HG03571 (cell line): Measurements from ENCODE around the gene SMURF1.

Experiments used
- ATAC-seq: cut with Tn5 transposase; IDR thresholded peaks from one replicate; pipeline ENCODE4 v1.9.1; 2021; ENCODE audit not compliant: unreplicated experiment

Gene SMURF1

GRCh38 chr7:99098824-99099498 is 44.9 kb downstream of the SMURF1 start:
- no peak for ATAC-seq

- ATAC-seq, result no peak
Measured at GRCh38 chr7:99098286-99098823, 45.6 kb downstream of the SMURF1 start.

DNA sequence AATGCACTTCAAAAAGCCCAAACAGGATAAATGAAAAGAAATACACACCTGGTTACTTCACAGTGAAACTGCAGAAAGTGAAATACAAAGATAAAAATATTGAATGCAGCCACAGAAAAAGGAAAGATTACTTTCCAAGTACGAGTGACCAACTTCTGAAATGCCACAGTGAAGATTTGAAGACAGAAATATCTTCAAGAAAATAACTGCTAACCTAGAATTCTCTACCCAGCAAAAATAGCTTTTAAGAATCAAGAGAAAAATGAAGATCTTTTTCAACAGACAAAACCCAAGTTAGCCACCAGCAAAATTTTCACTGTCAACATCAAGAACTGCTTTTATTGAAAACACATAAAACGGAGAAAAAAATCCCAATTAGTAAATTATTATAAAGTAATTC is 46.2 kb downstream of the SMURF1 start:
- no peak for ATAC-seq

- no peak for ATAC-seq
Measured at GRCh38 chr7:99096124-99096887, 47.6 kb downstream of the SMURF1 start.

GRCh38 chr7:99095698-99096097 is 48.2 kb downstream of the SMURF1 start:
- no peak for ATAC-seq

GRCh38 chr7:99094401-99094800 is 49.5 kb downstream of the SMURF1 start:
- ATAC-seq, result no peak

DNA sequence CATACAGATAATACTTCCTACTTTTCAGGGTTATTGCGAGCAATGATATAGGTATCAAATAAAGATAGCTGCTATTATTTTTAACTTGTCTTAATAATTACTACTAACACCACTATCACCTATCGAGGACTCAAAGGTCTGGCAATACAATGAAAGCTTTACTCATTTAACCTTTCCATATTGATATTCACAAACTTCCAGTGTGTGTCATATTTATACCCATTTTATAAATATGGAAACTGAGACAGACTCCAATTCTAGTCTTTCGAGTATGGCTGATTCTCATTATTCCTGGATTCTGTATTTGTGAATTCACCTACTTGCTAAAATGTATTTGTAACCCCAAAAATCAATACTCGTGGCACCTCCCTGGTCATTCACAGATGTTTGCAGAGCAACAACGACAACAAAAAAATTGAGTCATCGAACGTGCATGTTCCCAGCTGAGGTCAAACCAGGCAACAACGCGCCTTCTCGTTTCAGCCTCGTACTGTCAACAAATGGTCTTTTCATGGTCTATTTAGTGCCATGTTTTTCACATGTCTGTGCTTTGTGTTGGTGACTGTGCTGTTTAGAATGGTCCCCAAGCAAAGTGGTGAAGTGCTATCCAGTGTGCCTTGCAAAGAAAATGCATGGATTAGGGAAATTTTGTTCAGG is 51.7 kb downstream of the SMURF1 start:
- ATAC-seq, result no peak

- ATAC-seq, result no peak
Measured at GRCh38 chr7:99090771-99091542, 53.0 kb downstream of the SMURF1 start.

GRCh38 chr7:99089914-99090629 is 53.8 kb downstream of the SMURF1 start:
- ATAC-seq, result no peak

GRCh38 chr7:99086944-99087343 is 57.0 kb downstream of the SMURF1 start:
- ATAC-seq, result no peak

DNA sequence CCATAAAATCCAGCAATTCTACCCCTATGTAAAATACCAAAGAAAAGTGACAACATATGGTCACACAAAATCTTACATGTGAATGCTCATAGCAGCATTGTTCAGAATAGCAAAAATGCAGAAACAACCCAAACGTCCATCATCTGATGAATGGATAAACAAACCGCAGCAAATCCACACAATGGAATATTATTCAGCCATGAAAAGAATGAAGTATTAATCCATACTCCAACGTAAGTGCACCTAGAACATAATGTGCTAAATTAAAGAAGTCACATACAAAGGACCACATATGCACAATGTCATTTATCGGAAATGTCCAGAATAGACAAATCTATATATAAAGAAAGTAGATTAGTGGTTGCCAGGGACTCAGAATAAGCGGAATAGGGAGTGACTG is 57.4 kb downstream of the SMURF1 start:
- ATAC-seq, result no peak

DNA sequence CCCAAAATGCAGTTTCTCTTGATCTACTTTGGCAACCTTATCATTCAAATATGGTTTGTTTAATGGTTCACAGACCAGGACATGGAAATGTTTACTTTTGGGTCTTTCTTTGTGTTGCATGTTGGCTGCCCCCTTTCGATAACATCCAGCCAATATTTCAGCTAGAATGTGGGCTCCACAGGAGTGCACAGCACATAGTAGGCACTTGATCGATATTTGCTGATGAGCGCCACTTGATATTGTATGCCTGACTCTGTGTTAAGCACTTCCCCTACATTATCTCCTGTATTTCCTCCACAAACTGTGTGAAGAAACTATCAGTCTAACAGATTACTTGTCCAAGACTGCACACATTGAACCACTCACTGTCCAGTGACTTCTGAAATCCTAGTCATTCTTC is 60.2 kb downstream of the SMURF1 start:
- ATAC-seq, result no peak

GRCh38 chr7:99083068-99083651 is 60.7 kb downstream of the SMURF1 start:
- ATAC-seq, result no peak

DNA sequence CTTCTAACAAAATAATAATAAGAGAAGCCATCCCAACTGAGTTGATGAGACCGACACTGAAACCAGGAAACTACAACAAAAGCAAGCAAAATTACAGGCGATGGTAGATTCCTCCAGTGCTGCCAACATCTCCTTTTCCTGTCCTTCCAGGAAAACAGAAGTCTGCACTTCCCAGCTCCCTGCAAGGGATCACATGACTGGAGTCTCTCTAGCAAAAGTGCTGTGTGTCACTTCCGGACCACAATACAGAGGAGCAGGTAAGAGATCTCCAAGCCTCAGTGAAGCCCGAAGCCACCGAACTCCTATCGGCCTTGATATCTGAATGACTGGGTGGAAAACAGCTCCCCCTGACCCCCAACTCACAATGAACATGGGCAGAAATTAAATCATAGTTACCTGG is 63.2 kb downstream of the SMURF1 start:
- ATAC-seq, result no peak

DNA sequence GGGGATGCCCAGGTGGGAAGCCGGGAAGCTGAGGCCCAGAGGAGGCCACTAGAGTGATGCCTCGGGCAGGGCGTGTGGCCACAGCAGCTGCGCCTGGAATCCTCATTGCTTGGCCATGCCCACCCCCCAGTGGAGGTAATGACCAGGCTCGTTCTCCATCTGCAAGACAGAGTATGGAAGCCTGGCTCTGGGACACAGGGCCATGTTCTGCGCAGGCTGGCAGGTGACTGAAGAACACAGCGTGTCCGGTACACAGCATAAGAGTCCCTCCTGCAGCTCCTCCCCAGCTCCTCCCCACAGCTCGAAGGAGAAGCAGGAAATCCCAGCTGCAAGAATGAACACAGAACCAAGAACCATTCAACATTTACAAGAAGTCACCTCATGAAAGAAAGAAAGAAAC is 64.8 kb downstream of the SMURF1 start:
- ATAC-seq, result no peak

DNA sequence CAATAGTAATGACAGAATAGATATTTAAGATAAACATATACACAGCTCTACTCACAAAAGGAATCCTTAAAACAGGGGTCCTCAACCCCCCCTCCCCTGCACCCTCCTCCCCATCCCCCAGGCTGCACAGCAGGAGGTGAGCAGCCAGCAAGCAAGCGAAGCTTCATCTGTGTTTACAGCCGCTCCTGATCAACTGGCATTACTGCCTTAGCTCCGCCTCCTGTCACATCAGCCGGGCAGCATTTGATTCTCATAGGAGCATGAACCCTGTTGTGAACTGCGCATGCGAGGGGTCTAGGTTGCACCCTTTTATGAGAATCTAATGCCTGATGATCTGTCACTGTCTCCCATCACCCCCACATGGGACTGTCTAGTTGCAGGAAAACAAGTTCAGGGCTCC is 65.5 kb downstream of the SMURF1 start:
- no peak for ATAC-seq

- ATAC-seq, result no peak
Measured at GRCh38 chr7:99076615-99077014, 67.3 kb downstream of the SMURF1 start.

DNA sequence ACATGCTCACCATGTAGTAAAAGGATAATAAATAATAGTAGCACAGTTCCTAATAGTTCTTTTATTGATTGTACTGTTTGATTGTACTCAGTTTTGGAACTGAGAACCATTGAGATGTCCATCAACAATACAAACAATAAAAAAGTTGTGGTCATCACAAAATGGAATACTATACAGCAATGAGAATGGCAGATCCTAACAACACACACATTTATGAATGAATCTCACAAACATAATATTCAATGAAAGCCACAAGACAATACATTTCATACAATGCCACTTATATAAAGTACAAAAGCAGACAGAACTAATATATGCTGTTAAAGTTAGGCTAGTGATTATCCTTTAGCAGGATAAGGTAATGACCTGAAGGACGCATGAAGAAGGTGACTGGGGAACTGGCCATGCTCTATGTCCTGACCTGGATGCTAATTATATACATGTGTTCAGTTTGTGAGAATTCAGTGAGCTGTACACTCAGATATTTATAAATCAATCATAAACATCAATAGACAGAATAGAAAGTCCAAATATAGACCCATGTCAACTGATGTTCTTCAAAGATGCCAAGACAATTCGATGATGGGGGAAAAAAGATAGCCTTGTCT is 70.0 kb downstream of the SMURF1 start:
- no peak for ATAC-seq

DNA sequence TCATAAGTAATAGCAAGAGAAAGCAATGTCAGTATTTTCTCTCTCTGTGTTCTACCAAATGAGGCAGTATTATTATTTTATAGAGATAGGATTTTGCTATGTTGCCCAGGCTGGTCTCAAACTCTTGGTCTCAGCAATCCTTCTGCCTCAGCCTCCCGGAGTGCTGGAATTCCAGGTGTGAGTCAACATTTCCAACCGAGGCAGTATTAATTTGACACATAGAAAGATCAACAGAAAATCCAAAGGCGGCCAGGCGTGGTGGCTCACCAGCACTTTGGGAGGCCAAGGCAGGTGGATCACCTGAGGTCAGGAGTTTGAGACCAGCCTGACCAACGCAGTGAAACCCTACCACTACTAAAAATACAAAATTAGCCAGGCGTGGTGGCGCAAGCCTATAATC is 71.8 kb downstream of the SMURF1 start:
- no peak for ATAC-seq

DNA sequence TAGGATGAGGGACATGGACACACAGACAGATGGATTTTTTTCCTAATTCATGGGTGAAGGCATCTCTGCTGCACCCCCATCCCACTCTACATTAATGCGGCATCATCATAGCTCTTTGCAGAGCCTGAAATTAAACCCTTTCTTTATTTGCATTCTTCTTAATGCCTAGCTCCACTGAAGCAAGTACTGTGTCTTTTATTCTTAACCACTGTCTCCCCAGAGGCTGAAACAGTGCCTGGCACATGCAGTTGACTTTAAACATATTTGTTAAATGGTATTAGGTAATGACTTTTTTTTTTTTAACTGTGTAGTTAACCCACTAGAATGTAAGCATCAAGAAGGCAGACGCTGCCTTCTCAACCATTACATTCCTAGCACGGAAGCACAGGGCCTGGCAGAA is 73.5 kb downstream of the SMURF1 start:
- no peak for ATAC-seq
